ENCODE data around the gene SLC2A6.

Gene SLC2A6

DNA sequence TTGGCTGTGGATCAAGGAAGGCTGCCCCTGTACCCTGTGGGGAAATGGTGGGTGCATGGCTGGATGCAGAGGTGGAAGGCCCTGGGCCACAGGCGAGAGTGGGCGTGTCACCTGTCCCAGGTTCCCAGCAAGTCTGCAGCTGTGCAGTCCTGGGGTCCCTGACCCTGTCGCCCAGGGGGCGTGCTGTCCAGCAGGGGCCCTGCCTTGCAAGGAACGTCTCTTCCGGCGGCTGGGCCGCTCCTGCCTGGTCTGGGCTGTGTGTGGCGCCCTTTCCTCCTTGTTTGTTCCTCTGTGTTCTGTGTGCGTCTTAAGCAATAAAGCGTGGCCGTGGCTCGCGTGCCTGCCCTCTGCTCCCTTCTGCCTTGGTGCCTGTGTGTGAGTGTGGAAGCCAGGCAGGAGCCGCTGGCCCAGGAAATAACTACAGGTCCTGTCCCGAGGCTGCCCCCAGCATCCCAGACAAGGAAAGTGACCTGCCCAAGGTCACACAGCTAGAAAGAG is 8.4 kb downstream of the SLC2A6 start:
- DNase-seq (ENCODE audit: low read depth), result no peak
- no peak for TF ChIP-seq CTCF (conservative IDR thresholded peaks at IDR 0.05; ENCODE audit: low read depth, low read length)
- no peak overlapping the region for H3K4me3 ChIP-seq (ENCODE audit: low read depth, low read length)

- H3K4me3 ChIP-seq (ENCODE audit: low read depth, low read length), result no peak overlapping the region
- DNase-seq (ENCODE audit: low read depth), result no peak
- no peak for TF ChIP-seq CTCF (conservative IDR thresholded peaks at IDR 0.05; ENCODE audit: low read depth, low read length)
These were observed 10.0 kb downstream of the SLC2A6 start for GRCh38 chr9:133468777-133469421.

- H3K4me3 ChIP-seq (ENCODE audit: low read depth, low read length), result no peak overlapping the region
- no peak for DNase-seq (ENCODE audit: low read depth)
- TF ChIP-seq CTCF (conservative IDR thresholded peaks at IDR 0.05; ENCODE audit: low read depth, low read length), result no peak
These were observed 10.5 kb downstream of the SLC2A6 start for GRCh38 chr9:133468374-133468773.

DNA sequence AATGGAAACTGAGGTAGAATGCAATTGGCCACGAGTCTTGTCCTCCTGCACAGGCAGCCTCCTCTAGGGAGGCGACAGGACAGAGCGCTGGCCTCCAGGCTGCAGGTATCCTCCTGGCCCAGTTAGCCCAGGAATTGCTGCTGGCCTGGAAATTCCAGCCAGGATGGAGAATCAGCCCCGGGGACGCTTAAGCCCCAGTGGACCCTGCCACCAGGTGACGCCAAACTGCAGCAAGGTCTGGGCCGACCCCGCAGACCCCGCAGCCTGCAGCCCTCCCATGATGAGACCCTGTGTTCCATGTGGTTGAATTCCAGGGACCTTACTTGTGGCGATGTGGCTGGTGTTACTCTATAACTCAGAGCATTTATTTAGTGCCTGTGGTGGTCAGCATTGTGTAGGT is 11.8 kb downstream of the SLC2A6 start:
- TF ChIP-seq CTCF (conservative IDR thresholded peaks at IDR 0.05; ENCODE audit: low read depth, low read length), result no peak
- no peak for DNase-seq (ENCODE audit: low read depth)
- no peak overlapping the region for H3K4me3 ChIP-seq (ENCODE audit: low read depth, low read length)

GRCh38 chr9:133465984-133466383 is 12.9 kb downstream of the SLC2A6 start:
- DNase-seq (ENCODE audit: low read depth), result no peak
- no peak for TF ChIP-seq CTCF (conservative IDR thresholded peaks at IDR 0.05; ENCODE audit: low read depth, low read length)
- no peak overlapping the region for H3K4me3 ChIP-seq (ENCODE audit: low read depth, low read length)

- H3K4me3 ChIP-seq (ENCODE audit: low read depth, low read length), result no peak overlapping the region
- TF ChIP-seq CTCF (conservative IDR thresholded peaks at IDR 0.05; ENCODE audit: low read depth, low read length), result no peak
- DNase-seq (ENCODE audit: low read depth), result no peak
These were observed 14.3 kb downstream of the SLC2A6 start for GRCh38 chr9:133464638-133465037.
